Measurements from ENCODE around the gene SLC43A2.
A peak's percentile ranks its signal among the peaks of the same experiment; 100 is the strongest.

The SLC43A2 gene

GRCh38 chr17:1643999-1644492 lies 15.4 kb upstream of the SLC43A2 start:
- no peak for DNase-seq (ENCODE audit: low spot score)

GRCh38 chr17:1643293-1643998 lies 14.8 kb upstream of the SLC43A2 start:
- DNase-seq (ENCODE audit: low spot score) = peak; percentile 46

GRCh38 chr17:1641065-1641403 lies 12.4 kb upstream of the SLC43A2 start:
- no peak for DNase-seq (ENCODE audit: low spot score)

- no peak for DNase-seq (ENCODE audit: low spot score)
Observed at GRCh38 chr17:1640329-1641064, 11.9 kb upstream of the SLC43A2 start.

- no peak for DNase-seq (ENCODE audit: low spot score)
Observed at GRCh38 chr17:1639549-1640180, 11.0 kb upstream of the SLC43A2 start.

GRCh38 chr17:1638624-1639300 lies 10.1 kb upstream of the SLC43A2 start:
- no peak for DNase-seq (ENCODE audit: low spot score)

- DNase-seq (ENCODE audit: low spot score) = no peak
Observed at GRCh38 chr17:1638171-1638590, 9.5 kb upstream of the SLC43A2 start.

GRCh38 chr17:1636732-1637285 lies 8.2 kb upstream of the SLC43A2 start:
- DNase-seq (ENCODE audit: low spot score) = no peak

GRCh38 chr17:1635675-1636465 lies 7.2 kb upstream of the SLC43A2 start:
- DNase-seq (ENCODE audit: low spot score) = no peak

- no peak for DNase-seq (ENCODE audit: low spot score)
Observed at GRCh38 chr17:1634841-1635650, 6.4 kb upstream of the SLC43A2 start.

GRCh38 chr17:1630662-1631061 lies 2.0 kb upstream of the SLC43A2 start:
- no peak for DNase-seq (ENCODE audit: low spot score)

- peak; percentile 72 for DNase-seq (ENCODE audit: low spot score)
Observed at GRCh38 chr17:1629504-1630310, 1.1 kb upstream of the SLC43A2 start.

- peak; percentile 93 for DNase-seq (ENCODE audit: low spot score)
Observed at GRCh38 chr17:1628856-1629503, 346 bp upstream of the SLC43A2 start.

- DNase-seq (ENCODE audit: low spot score) = no peak
Observed at GRCh38 chr17:1627182-1627981, 1.3 kb downstream of the SLC43A2 start.

GRCh38 chr17:1626333-1626732 lies 2.3 kb downstream of the SLC43A2 start:
- DNase-seq (ENCODE audit: low spot score) = no peak

GRCh38 chr17:1625581-1625980 lies 3.1 kb downstream of the SLC43A2 start:
- DNase-seq (ENCODE audit: low spot score) = no peak

GRCh38 chr17:1625053-1625452 lies 3.6 kb downstream of the SLC43A2 start:
- no peak for DNase-seq (ENCODE audit: low spot score)

GRCh38 chr17:1624650-1625049 lies 4.0 kb downstream of the SLC43A2 start:
- DNase-seq (ENCODE audit: low spot score) = no peak

All from CD4-positive, alpha-beta T cell treated with Interleukin-15 for 4 hours (primary cell).